ENCODE data around the gene CBX7. TPM values are rescaled to one million over a fixed set of nuclear protein-coding genes. Genes with fewer than 3 reads are reported as not detected.

Gene CBX7
- total RNA-seq = 10 to 100 TPM; 18.6 to 33.4 TPM
- long read RNA-seq, partial matches to known transcripts = 0 of 20 reads
- long read RNA-seq, other reads (novel, unspliced or antisense) = 20 of 20 reads

GRCh38 chr22:39152511-39153219, at the start of gene CBX7:
Gene CBX7 (minus strand): TSS chr22:39152680. CDS start chr22:39152444, 236 bp downstream.
- peak; percentile 93 for ATAC-seq
- intact Hi-C loops (cut with DNase I, micrococcal nuclease) = no loop called here
- DNase-seq = peak; percentile 93 to 96

- ATAC-seq = no peak
- DNase-seq = no peak
- intact Hi-C loops (cut with DNase I, micrococcal nuclease) = no loop called here
These were observed 45.1 kb upstream of the CBX7 start for GRCh38 chr22:39197578-39197977.

- DNase-seq (no peak), ATAC-seq (no peak)
- intact Hi-C loops (cut with DNase I, micrococcal nuclease) = no loop called here
These were observed 41.6 kb upstream of the CBX7 start for GRCh38 chr22:39194098-39194497.

GRCh38 chr22:39188809-39189208, 36.3 kb upstream of the CBX7 start:
- intact Hi-C loops (cut with DNase I, micrococcal nuclease) = no loop called here
- ATAC-seq = no peak
- no peak for DNase-seq

DNA sequence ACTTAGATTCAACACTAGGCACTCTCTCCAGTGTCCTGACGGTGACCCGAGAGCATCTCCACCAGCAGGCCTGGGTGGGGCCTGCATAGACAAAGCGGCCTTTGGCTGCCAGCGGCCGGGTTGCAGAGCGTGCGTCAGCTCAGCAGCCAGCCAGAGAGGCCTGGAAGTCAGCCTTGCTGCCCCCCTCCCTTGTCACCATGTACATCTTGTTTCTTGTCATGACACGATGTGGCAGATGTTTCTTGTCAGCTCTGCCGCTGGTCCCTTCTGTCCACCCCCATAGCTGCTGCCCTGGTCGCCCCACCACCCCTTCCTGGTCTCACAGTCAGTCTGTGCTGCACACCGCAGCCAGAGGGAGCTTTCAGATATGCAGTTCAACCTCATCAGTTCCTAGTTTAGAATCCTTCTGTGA, 33.1 kb upstream of the CBX7 start:
- intact Hi-C loops (cut with DNase I, micrococcal nuclease) = no loop called here
- no peak for ATAC-seq
- no peak for DNase-seq

DNA sequence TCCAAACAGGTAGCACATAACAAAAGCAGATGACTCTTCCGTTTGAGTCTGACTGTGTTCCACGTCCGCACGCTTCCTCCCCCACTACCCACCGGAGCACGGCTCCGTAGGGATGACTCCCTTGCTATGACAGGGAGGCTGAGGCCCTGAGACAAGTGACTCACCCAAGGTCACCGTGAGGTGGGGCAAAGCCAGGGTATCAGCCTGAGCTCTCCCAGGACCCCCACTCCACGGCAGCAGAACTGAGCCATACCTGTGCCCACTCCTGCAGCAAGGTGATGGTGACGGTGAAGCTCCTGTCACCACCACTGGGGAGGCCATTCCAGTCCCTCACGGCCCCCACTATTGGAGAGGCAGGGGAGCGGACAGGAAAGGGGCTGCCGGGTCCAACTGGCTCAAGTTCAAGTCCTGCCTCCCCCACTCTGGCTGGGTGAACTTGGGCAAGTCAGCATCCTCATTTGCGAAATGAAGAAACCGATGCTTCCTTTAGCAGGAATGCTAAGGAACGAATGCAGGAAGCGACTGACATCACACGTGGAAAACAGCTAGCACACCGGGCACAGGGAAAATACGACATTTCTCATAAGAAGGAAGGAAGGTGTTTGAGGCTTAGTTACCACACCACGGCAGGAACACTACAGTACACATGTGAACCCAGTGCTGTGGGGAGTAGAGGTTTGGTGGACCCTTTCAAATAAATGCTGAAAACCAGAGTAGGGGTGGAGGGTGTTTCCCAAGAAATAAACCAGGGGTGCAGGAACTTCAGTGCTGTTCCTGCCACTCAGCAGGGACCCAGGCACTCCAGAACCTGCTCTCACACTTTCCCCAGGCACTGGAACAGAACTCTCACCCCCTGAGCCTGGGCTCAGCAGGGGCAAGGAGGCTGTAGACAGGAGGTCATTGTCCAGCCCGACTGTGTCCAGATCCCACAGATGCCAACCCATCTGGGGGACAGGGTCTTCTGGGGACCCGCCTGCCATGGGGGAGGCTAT, 32.4 kb upstream of the CBX7 start:
- intact Hi-C loops (cut with DNase I, micrococcal nuclease) = no loop called here
- ATAC-seq = no peak
- DNase-seq = no peak

DNA sequence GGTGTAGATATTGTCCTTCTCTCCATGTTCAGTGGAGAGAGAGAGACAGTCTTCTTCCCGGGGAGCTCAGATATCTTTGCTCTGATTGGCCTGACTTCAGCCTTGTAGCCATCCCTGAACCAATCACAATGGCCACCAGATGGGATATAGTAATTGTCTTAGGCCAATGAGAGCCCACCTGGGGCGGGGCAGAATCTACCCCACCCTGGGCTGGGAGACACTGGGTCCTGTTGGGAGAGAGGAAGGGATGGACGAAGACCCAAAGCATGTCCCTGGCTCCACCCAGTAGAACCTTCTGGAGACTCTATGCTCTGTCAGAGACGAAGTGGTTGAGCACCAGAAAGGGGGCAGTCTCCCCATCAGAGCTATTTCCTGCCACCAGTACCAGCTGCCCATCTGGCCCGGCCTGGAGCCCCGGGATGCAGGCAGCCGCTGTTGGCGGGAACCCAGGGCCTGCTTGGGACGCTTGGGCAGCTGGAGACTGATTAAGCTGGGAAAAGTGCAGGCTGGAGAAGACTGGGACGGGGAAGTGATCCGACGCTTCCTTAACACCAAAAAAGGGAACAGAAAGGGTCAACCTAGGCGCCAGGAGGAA, 31.6 kb upstream of the CBX7 start:
- ATAC-seq = no peak
- no peak for DNase-seq
- intact Hi-C loops (cut with DNase I, micrococcal nuclease) = no loop called here

DNA sequence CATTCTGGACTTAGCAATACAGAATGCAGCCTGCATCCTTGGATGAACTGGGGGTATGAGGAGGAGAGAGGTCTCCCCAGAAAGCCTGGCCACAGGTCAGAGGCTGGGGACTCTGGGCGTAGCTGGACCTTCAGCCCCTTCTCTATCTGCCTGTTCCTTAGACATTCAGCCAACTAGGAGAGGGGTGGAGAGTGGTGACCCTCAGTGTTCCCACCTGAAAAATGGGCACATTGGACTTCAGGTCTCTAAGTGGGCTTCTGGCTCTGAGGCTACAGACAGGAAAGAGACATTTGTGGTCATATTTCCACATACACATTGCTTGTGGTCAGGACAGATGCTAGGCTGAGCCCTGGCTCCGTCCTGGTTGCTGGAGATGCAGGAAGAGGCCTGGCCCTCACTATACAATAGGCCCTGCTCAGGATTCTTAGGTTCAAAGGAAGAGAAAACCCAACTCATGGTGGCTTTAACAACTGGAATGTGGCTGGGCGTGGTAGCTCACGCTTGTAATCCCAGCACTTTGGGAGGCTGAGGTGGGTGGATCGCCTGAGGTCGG, 30.1 kb upstream of the CBX7 start:
- no peak for ATAC-seq
- DNase-seq = no peak
- intact Hi-C loops (cut with DNase I, micrococcal nuclease) = no loop called here

GRCh38 chr22:39181778-39182177, 29.3 kb upstream of the CBX7 start:
- no peak for DNase-seq
- intact Hi-C loops (cut with DNase I, micrococcal nuclease) = no loop called here

GRCh38 chr22:39181356-39181755, 28.9 kb upstream of the CBX7 start:
- ATAC-seq (no peak), DNase-seq (no peak)
- intact Hi-C loops (cut with DNase I, micrococcal nuclease) = no loop called here

More at GRCh38 chr22:39181778-39182177, 29.3 kb upstream of the CBX7 start:
- ATAC-seq = no peak

DNA sequence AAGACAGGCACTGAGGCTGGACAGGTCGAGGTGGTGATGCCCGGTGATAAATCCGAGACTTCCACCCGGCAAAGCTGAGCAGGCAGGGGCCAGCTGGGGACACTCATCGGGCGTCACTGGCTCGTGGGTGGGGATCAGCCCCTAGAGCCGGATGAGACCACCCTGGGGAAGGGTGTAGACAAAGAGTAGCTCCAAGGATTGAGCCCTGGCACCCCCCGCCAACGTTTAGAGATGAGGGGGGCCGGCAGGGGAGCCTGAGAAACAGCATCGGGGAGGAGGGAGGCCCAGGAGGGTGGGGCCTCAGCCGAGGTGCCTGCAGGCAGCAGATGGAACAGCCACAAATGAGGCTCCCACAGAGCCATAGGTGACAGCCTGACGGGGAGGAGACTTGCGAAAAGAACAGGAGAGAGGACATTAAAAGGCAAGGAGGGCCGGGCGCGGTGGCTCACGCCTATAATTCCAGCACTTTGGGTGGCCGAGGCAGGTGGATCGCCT, 27.4 kb upstream of the CBX7 start:
- ATAC-seq (no peak), DNase-seq (no peak)
- intact Hi-C loops (cut with DNase I, micrococcal nuclease) = no loop called here

DNA sequence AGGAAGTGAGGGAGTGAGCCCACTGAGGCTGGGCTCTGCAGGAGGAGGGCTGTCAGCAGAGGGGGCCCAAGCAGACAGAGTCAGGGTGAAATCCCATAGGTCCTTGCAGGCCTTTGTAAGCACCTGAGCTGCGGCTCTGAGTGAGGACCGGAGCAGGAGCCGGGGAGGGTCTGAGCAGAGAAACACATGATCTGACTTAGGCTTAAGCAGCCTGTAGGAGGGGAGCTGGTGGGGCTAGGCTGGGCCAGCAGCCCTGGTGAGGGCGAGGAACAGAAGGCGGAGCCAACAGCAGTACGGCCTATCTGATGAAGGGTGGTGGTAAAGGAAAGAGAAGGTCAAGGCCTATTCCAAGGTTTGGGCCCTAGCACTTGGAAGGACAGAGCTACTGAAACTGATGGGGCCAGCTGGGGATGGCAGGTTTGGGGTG, 26.9 kb upstream of the CBX7 start:
- intact Hi-C loops (cut with DNase I, micrococcal nuclease) = no loop called here
- ATAC-seq (no peak), DNase-seq (no peak)

- no peak for DNase-seq
- intact Hi-C loops (cut with DNase I, micrococcal nuclease) = no loop called here
- no peak for ATAC-seq
These were observed 26.0 kb upstream of the CBX7 start for GRCh38 chr22:39178206-39179111.

- intact Hi-C loops (cut with DNase I, micrococcal nuclease) = no loop called here
- no peak for DNase-seq
- ATAC-seq = no peak
These were observed 25.3 kb upstream of the CBX7 start for GRCh38 chr22:39177791-39178190.

GRCh38 chr22:39177456-39177775, 24.9 kb upstream of the CBX7 start:
- ATAC-seq (no peak), DNase-seq (no peak)
- intact Hi-C loops (cut with DNase I, micrococcal nuclease) = no loop called here

- no peak for ATAC-seq
- intact Hi-C loops (cut with DNase I, micrococcal nuclease) = no loop called here
- no peak for DNase-seq
These were observed 24.4 kb upstream of the CBX7 start for GRCh38 chr22:39176714-39177455.

- ATAC-seq = peak; percentile 4
- intact Hi-C loops (cut with DNase I, micrococcal nuclease) = no loop called here
- DNase-seq = peak in 1 of 2 donors; percentile 31
These were observed 23.7 kb upstream of the CBX7 start for GRCh38 chr22:39176143-39176713.

Measured in left colon (tissue), 2 donors.